HG03280 (cell line): ENCODE measurements around the gene KCNE5.
"Not testable (repeated sequence)": the region's sequence is repeated elsewhere in the genome, so short reads cannot be mapped to it uniquely, and the experiment has no call there.

ENCODE experiments used
- ATAC-seq: cut with Tn5 transposase; IDR thresholded peaks from one replicate; pipeline ENCODE4 v1.9.1; 2021; ENCODE audit warnings: mild to moderate bottlenecking, moderate library complexity; ENCODE audit not compliant: unreplicated experiment

Gene KCNE5

DNA sequence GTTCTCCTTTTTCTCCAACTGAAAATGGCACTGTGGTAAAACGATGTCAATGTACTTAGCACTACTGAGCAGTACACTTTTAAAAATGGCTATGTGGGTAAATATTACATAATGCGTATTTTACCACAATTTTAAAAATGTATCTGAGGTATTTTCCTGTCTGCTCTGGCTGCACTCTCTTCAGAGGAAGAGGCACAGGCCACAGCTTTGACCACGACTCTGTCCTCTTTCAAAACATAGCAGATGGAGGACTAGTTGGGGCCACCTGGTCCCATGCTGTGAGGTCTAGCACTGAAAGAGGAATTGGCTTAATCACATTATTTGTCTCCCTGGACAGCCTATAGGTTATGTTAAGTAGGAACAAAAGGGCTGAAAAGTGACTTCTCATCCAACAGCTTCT, 5.2 kb downstream of the KCNE5 start:
- ATAC-seq, result no peak

DNA sequence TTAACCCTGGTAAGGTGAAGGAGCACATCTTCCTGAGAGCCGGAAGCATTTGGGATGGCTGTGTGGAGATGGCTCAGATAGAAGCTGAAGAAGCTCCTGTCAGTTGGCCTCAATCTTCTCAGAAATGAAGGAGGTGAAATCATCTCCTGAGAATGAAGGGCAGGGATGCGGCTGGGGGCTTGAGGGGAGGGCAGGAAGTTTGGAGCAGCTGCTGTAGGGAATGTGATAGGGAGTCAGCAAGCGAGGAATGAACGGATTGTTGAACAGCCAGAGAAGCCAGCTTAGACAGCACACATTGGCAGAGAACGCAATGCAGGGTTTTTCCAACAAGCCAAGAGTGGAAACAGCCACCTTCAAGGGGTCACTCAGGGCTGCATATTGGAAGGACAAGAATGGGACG, 10.0 kb downstream of the KCNE5 start:
- no peak for ATAC-seq

DNA sequence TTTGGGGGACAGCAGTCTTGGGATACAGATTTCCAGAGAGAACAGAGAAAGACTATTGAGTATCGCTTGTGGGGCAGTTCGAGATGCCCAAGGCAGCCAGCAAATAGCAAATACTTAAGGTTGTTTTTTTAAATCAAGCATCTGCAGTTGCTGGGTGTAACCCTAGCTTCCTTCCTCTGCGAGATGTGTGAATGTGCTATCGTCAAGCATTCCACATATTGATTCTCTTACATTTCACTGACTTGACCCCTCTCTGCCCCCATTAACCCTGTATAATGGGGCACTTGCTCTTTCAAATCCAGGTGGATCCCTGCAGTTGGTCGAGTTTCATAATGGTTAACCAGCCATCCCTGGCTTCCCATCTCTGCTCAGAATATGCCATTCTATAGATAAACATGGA, 23.5 kb downstream of the KCNE5 start:
- no peak for ATAC-seq

DNA sequence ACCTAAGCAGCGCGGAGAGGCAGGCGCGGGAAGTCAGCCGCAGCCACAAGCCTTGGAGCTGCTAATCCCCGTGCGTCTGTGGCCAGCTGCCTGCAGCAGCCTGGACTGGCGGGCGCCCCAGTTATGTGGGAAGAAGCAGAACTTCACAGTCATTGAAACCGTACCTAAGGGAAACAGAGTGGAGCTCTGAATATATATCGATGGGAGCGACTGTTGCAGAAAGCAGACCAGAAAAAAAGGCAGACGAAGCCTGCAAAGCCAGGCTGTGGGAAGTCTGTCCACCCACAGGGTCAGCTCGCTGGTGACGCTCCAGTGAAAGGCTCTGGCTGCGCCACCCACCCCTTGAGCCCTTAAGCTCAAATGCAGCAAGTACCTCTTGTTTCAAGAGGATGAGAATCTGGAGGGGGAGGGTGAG, 24.7 kb downstream of the KCNE5 start:
- ATAC-seq, result no peak

DNA sequence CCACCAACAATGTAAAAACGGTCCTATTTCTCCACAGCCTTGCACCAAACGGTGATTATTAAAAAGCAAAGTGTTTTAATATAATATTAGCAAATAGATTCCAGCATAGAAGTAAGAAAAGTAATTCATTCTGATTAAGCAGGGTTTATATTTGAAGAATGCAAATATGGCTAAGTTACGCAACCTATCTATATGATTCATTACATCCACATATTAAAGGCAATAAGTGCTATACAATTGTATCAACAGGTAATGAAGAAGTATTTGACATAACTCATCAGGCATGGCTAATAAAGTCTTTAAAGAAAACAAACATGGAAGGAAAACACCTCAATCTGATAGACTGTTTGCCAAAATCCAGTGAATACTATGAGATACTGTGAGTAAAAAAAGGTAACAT, 29.0 kb downstream of the KCNE5 start:
- no peak for ATAC-seq

DNA sequence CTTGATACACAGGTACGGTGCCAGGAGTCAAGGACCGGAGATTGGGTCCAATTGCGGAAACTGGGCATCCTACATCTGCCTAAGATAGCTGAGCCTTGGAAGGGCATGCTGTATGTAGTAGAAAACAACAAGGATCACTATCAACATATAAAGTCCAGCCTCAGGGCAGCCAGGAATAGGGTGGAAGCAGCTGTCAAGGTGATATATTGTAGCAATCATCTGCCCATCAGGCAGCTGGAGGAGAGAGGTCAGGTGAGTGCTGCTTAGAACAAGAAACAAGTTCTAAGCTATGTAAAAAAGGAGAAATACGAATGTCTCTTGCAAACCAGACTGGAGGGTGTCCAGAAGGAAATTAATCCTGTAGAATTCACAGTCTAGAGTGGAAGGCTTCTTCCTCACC, 34.8 kb downstream of the KCNE5 start:
- ATAC-seq, result no peak

DNA sequence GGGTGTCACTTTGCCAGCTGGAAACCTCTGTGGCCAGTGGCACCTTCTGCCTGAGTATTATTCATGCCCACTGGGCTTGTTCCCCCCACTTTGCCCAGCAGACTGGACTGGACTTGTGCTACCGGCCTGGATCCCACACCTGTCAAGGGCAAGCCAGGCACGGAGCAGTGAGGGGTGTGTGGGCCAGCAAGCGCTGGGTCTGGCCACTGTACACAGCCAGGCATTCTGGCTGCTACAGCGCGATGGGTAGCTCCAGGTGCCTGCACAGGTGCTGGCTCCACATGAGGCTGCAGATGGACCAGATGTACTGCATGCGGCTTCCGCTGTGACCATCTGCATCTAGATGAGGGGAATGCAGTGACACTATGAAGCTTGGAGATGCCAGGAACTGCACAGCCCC, 39.5 kb downstream of the KCNE5 start:
- no peak for ATAC-seq

DNA sequence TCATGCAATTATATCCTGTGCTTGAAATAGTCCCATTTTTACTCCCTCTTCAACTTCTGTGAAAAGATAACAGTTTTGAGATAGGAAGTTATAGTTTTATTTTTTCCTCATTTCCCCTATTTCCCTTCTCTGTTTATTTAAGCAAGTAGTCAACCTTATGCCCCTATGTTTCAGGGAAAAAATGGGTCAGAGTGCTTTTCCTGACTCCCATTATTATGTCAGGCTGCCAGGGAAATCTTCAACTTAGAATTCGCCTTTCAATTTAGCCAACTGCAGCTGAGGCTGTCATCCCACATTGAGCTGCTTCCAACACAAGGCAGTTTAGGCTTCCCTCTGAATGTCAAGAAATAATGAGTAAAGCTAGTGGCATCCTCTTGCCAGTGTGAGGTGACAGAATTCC, 46.1 kb downstream of the KCNE5 start:
- ATAC-seq, result no peak

DNA sequence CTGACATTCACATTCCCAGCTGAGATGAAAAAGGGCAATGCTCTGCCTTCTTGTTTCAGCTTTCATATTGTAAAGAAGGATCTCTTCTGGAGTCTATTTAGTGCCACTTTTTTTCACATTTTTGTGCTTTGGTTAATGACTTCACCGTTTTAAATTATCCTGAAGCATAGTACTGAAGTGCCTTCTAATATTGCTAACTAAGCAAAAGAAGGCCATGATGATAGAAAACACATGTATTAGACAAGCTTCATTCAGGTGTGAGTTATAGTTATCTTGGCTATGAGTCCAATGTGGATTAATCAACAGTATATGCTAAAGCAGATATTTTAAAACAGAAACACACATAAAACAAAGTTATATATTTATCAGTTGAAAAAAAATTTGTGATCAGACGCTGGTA, 47.9 kb downstream of the KCNE5 start:
- no peak for ATAC-seq

DNA sequence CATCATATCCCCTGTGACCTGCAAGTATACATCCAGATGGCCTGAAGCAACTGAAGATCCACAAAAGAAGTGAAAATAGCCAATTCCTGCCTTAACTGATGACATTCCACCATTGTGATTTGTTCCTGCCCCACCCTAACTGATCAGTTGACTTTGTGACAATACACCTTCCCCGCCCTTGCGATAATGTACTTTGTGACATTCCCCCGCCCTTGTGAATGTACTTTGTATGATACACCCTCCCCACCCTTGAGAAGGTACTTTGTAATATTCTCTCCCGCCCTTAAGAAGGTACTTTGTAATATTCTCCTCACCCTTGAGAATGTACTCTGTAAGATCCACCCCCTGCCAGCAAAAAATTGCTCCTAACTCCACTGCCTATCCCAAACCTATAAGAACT, 48.9 kb downstream of the KCNE5 start:
- not testable (repeated sequence) for ATAC-seq
